ENCODE measurements around the gene LAMA4.

The LAMA4 gene

DNA sequence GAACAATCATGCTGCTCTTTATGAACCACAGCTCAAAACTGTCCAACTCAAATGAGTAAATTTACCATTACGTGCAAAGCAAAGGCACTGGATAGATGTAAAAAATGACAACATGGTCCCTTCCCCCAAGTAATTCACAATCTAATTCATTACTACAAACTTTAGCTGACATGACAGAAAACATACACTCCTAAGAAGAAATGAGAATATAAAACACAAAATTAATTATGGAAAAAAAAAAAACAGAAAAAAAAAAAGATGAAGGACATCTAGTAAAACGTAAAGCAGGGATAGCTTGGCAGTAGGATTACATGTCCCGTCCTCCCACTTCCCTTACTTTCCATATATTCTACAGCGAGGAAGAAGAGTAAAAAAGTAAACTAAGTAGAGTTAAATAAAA lies 172.8 kb downstream of the LAMA4 start:
- DNase-seq, result no peak

DNA sequence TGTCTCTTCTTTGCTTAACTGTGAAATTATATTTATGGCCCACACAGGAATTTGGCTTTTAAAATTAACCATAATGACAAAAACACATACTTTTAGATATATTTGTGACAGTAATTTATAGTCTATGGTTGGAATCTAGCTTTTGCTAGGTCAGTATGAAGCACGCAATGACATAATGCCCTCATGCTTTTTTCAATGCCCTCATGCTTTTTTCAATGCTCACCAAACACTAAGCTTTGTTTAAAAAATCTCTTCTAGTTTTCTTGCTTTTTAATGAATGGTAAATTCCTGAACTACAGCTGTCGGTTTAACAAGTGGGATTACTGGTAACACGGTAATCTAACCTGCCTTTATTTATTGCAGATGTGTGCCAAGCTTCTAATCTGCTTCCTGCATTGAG lies 187.8 kb downstream of the LAMA4 start:
- DNase-seq, result no peak

DNA sequence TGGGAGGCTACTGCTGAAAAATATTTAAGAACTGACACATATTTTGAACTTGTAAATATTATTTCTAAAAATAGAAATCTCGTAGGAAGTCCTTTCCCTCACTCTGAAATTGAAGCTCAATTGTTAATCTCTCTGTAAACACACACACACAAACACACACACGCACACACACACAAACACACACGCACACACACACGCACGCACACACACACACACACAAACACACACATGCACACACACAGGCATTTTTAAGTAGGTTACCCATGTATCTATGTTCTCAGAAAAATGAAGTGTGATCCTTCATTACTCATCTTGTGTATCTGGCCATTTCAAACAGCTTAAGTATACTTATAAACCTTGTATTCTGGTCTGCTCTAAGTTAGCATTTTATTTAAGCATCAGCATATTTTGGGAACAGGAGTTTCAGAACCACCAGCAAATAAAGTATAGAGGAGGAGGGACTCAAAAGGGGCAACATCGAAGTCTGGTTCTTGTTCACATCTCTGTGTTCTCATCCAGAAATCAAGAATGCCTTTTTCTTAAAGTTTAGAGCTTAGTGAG lies 188.9 kb downstream of the LAMA4 start:
- no peak for DNase-seq

DNA sequence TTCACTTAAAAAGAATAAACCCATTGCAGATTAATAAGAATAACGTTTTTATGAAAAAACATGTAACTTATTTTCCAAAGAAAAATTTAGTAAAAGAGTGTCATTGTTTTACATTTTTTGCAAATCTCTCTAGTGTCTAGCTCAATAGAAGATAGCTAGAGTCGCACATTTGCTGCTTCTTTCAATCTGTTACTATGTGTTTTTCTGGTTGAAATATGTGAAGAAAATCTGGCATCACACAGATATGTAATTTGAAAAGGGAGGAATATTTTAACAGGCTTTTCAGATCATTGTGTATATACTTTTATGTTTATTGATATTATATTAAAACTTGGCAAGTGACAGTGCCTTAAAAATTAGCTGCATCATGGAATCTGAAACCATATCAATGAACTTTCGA lies 191.4 kb downstream of the LAMA4 start:
- DNase-seq, result no peak

DNA sequence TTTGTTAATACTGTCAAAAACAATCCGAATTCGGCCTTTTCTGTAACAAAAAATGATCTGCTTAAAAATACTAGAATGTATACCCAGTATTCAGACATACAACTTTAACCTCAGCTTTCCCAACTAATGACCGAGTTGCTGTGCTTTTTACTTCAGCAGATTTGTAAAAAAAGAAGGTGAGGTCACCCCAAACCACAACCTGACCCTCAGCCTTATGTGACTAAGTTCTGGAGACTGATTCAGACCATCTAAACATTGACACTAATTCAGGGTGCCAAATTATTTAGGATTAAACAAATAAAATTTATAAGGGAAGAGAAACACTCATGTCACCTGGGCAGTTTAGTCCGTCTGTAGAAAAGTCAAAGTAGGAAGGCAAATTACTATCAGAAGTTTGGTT lies 192.8 kb downstream of the LAMA4 start:
- no peak for DNase-seq

Data from NCI-H2029 treated with DMSO at 0.1 percent for 48 hours (cell line).